COLO668 (cell line): Measurements from ENCODE around the gene SRSF11.
A peak's percentile ranks its signal among the peaks of the same experiment; 100 is the strongest.
"Not testable (repeated sequence)": the region's sequence is repeated elsewhere in the genome, so short reads cannot be mapped to it uniquely, and the experiment has no call there.

Source experiments
- DNase-seq: peaks from one replicate; lab custom pipeline; 2025; ENCODE audit not compliant: unreplicated experiment; lab: John Stamatoyannopoulos, UW

The SRSF11 gene

GRCh38 chr1:70221238-70222121 lies at the start of gene SRSF11:
Gene SRSF11, plus strand, starts transcription at chr1:70221380. Its CDS starts 257 bp downstream, at chr1:70221637.
- peak; percentile 99 for DNase-seq

- no peak for DNase-seq
These were observed 49.7 kb upstream of the SRSF11 start for GRCh38 chr1:70171512-70171911.

GRCh38 chr1:70185181-70185580 lies 36.0 kb upstream of the SRSF11 start:
- DNase-seq = not testable (repeated sequence)

GRCh38 chr1:70188522-70188921 lies 32.7 kb upstream of the SRSF11 start:
- DNase-seq = no peak

GRCh38 chr1:70190180-70190579 lies 31.0 kb upstream of the SRSF11 start:
- DNase-seq = no peak

- not testable (repeated sequence) for DNase-seq
These were observed 28.7 kb upstream of the SRSF11 start for GRCh38 chr1:70192446-70192845.

GRCh38 chr1:70194601-70195000 lies 26.6 kb upstream of the SRSF11 start:
- DNase-seq = no peak

- no peak for DNase-seq
These were observed 25.8 kb upstream of the SRSF11 start for GRCh38 chr1:70195342-70195741.

- no peak for DNase-seq
These were observed 24.8 kb upstream of the SRSF11 start for GRCh38 chr1:70196333-70196732.

GRCh38 chr1:70200065-70200464 lies 21.1 kb upstream of the SRSF11 start:
- no peak for DNase-seq

GRCh38 chr1:70202173-70202758 lies 18.9 kb upstream of the SRSF11 start:
- DNase-seq = no peak

GRCh38 chr1:70204139-70204538 lies 17.0 kb upstream of the SRSF11 start:
- no peak for DNase-seq

GRCh38 chr1:70204600-70204999 lies 16.6 kb upstream of the SRSF11 start:
- DNase-seq = peak; percentile 25

- DNase-seq = no peak
These were observed 16.1 kb upstream of the SRSF11 start for GRCh38 chr1:70205071-70205433.

GRCh38 chr1:70205434-70206118 lies 15.6 kb upstream of the SRSF11 start, which contains the start of gene LRRC40:
Gene LRRC40, minus strand, starts transcription at chr1:70205579. Its CDS starts 39 bp downstream, at chr1:70205540.
- DNase-seq = peak; percentile 100

- DNase-seq = not testable (repeated sequence)
These were observed 14.3 kb upstream of the SRSF11 start for GRCh38 chr1:70206833-70207232.

GRCh38 chr1:70207492-70207891 lies 13.7 kb upstream of the SRSF11 start:
- DNase-seq = no peak

GRCh38 chr1:70208292-70208691 lies 12.9 kb upstream of the SRSF11 start:
- no peak for DNase-seq

- DNase-seq = no peak
These were observed 10.4 kb upstream of the SRSF11 start for GRCh38 chr1:70210820-70211219.

GRCh38 chr1:70211541-70211940 lies 9.6 kb upstream of the SRSF11 start:
- no peak for DNase-seq

GRCh38 chr1:70220015-70220414 lies 1.2 kb upstream of the SRSF11 start:
- DNase-seq = no peak
